HG03135 (cell line): Measurements from ENCODE around the gene DNAAF9.
"Not testable (repeated sequence)": the region's sequence is repeated elsewhere in the genome, so short reads cannot be mapped to it uniquely, and the experiment has no call there.

Experiments
- ATAC-seq: cut with Tn5 transposase; IDR thresholded peaks from one replicate; pipeline ENCODE4 v1.9.1; 2021; ENCODE audit warnings: mild to moderate bottlenecking, moderate library complexity; ENCODE audit not compliant: unreplicated experiment

The DNAAF9 gene

DNA sequence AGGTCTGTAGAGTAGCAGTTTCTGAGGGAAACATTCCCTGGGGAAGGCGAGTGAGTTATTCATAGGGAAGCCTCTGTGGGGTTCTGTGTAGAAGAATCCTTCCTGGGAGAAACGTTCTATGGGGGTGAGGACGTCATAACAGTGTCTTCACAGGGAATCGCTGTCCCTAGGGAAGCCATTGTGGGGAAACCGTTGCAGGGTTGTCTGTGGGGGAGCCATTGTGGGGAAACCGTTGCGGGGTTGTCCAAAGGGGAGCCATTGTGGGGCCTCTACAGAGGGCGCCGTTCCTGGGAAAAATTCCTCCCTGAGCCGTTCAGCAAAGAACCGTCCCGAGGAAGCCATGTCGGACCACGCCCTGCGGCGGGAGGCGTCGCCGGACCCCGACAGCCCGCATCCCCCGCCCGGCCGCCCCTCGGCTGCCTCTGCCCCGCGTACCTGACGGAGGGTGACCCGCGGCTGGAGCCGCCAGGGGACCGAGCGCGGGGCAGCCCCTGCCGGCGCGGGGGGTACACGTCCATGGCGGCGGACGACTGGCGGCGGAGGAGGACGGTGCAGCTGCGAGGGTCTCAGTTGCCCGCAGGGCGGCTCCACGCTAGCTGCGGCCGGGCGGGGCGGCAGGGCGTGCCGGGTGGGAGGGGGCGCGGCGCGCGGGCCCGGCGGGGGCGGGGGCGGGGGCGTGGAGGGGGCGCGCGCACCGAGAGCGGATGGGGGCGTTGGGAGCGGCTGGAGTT lies at the start of gene DNAAF9:
Gene DNAAF9 (minus strand): TSS at position 630 of the 731 bp plus-strand sequence. CDS start 112 bp downstream, at position 518.
- peak; percentile 55 for ATAC-seq

DNA sequence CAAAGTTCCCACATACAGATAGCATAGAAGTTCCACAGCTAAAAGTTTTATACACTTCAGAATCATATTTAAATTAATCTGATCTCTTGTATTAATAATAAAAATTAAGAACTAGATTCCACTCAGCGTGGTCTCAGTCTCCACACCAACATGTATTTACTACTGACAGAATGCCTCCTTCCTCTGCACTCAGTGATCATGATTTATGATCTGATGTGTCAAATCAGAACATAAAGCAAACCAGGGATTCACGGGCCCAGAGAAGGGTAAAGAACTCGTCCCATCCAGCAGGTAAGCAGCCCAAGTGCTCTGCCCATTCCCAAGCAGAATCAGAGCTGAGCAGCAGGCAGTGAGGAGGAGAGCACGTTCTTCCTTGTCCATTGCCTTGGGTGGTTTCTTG lies 49.2 kb upstream of the DNAAF9 start:
- ATAC-seq, result no peak

DNA sequence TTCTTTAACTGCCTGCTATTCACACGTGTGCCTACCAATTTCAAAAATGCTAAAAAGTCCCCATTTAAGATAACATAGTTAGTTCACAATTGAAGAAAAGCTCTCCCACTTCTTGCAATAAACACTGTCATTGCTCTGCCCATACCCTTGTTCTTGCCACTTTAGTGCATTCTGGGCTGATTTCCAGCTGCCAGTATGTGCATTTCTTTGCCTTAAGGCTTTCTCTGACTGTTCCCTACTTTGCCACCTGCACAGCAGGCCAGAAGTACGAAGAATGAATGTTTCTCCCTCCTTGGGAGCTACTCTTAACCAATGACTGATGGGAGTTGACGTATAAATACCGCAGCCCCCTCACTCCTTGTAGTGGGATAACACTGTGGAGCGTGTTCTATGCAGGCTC lies 47.4 kb upstream of the DNAAF9 start:
- no peak for ATAC-seq

GRCh38 chr20:3452690-3453089 lies 45.2 kb upstream of the DNAAF9 start:
- ATAC-seq, result no peak

DNA sequence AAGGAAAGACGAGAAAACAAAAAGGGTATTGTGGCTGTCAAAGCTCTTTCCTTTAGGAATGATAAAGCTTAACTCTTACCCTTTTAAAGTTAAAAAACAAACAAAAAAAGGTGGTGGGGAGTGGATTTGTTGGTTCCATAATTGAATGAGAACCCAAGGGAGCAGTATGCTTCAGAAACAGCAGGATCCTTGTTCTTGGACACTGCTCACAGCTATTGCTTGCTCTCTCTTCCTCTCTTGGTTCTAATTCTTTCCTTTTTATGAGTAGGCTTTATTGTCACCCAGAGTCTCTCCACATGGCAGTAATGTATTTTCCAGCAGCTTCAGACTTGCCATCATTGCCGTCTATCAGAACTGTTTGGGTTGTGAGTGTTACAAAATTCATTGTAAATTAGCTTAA lies 44.7 kb upstream of the DNAAF9 start:
- ATAC-seq, result no peak

GRCh38 chr20:3449319-3449718 lies 41.9 kb upstream of the DNAAF9 start:
- ATAC-seq, result no peak

- ATAC-seq, result no peak
Observed at GRCh38 chr20:3447321-3447720, 39.9 kb upstream of the DNAAF9 start.

- ATAC-seq, result no peak
Observed at GRCh38 chr20:3446779-3447178, 39.3 kb upstream of the DNAAF9 start.

GRCh38 chr20:3436864-3437574 lies 29.6 kb upstream of the DNAAF9 start:
- ATAC-seq, result no peak

DNA sequence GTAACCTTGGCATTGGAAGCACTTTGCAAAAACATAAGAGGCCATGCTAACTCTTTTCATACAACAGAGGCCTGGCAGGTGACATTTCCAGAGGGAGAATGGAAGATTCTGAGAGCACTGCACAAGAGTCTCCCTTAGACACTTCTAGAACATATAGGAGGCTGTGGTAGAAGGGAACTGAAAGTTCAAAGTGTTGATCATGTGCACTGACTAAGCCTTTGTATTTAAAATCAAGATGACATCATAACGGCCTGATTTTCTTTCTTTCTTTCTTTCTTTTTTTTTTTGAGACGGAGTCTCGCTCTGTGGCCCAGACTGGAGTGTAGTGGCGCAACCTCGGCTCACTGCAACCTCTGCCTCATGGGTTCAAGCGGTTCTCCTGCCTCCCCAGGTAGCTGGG lies 26.8 kb upstream of the DNAAF9 start:
- ATAC-seq, result no peak

DNA sequence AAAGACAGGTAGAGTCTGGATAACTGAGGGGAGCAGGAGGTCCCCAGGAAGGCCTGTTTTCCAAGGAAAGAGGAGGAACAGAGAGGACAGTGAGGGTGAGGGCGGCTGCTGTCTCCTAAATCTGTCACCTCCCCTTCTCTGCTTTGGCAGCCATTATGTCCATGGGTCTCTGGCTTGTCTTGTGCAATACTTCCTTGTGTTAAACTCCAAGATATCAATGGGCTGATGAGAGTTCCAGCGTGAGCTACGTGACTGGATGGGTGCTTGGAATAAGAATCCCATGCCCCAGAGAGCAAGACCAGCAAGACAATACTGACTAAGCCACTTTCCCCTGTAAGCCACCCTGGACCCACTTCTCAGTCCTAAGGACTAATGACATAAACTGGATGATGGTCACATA lies 26.3 kb upstream of the DNAAF9 start:
- ATAC-seq, result no peak

DNA sequence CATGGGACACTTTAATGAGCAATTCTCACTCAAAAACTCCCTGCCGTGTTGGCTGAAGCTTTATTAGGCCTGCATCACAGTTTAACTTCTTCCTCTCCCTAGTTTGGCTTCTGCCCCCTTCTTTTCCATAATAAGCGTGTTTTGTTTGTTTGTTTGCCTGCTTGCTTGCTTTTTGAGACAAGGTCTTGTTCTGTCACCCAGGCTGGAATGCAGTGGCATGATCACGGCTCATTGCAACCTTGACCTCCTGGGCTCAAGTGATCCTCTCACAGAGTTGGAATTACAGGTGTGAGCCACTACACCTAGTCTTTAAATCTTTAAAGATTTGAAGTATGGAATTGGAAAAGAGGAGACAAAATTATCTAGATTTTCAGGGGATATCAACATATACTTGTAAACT lies 25.4 kb upstream of the DNAAF9 start:
- no peak for ATAC-seq

DNA sequence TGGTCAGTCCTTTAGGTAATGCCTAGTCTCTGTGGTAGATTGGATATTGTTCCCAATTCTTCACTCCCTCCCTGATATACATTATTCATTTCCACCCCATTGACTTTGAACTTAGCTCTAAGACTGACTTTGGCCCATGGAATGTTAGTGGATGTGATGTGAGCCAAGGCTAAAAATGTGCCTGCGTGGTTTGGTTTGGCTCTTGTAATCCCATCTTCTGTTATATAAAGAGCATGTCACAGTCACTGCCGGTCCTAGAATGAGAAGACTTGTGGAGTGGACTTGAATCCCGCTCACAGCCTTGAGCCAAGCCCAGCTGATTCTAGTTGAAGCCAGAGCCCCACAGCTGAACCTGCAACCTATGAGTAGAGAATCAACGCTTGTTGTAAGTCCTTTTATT lies 23.6 kb upstream of the DNAAF9 start:
- no peak for ATAC-seq

DNA sequence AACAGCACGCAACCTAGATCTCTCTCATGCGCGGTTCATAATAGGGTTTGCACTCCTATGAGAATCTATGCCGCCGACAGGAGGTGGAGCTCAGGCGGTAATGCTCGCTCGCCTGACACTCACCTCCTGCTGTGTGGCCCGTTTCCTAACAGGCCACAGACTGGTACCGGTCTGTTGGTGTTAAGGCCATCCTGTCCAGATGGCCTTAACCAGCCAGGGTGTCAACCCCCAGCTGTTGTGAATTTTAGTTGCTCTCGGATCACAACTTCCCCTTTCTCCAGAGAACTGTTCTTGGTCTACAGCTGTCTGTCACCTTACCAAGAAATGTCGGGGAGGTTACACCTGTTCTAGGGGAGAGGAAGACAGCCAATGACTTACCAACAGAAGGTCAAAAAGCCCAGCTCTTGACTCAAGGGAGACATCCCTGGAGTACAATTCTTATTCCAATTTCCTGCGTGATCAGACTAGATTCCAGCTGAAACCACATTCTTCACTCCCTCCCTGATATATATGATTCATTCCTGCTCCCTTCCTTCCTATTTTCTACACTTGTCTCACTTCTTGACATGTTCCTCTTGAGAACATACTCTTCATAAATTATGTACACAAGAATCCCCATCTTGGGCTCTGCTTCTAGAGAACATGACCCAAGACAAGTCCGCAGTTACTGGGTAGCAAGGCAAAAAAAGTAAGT lies 23.1 kb upstream of the DNAAF9 start:
- peak; percentile 84 for ATAC-seq

DNA sequence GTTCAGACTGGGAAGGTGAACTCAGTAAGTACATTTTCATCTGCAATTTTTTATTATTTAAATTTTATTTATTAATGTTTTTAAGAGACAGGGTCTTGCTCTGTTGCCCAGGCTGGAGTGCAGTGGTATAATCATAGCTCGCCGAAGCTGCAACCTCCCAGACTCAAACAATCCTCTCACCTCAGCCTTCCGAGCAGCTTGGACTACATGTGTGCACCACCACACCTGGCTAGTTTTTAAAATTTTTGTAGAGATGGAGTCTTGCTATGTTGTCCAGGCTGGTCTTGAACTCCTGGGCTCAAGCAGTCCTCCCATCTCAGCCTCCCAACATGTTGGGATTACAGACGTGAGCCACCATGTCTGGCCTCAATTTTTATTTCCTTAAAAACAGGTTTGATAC lies 19.3 kb upstream of the DNAAF9 start:
- not testable (repeated sequence) for ATAC-seq

DNA sequence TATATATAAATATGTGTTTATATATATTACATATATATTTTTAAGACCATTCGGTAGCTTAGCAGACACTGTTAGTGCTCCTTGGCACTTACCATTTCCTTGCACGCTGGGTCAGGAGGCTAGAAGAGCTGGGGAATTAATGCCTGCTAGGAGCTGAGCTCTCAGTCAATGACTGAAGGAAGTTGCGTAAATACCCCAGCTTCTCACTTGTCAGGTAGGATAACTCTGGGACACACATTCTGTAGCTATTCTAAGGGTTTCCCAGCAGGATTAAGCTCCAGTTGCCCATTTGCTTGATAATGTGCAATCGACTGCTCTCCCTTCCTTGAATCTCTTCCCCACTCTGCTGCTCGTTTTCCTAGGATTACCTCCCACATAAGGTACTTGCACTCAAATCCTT lies 15.7 kb upstream of the DNAAF9 start:
- no peak for ATAC-seq

GRCh38 chr20:3421985-3422384 lies 14.5 kb upstream of the DNAAF9 start:
- no peak for ATAC-seq

DNA sequence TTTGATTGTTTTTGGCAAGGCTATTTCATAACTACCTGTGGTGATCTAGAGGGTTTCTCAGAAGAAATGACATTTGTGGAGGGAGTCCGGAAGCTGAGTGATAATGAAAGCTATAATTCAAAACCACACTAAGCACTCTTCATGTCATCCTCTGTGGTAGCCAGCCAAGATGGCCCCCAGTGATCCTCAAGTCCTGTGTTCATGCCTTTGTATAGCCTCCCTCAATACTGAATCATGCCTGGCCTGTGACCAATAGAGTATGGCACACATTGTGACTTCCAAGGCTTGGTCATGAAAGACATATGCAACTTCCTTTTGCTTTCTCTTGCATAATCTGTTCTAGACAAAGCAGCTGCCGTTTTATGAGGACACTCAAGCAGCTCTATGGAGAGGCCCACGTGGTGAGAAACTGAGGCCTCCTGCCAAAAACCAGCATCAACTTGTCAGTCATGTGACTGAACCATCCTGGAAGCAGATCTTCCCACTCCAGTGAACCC lies 12.8 kb upstream of the DNAAF9 start:
- peak; percentile 96 for ATAC-seq

DNA sequence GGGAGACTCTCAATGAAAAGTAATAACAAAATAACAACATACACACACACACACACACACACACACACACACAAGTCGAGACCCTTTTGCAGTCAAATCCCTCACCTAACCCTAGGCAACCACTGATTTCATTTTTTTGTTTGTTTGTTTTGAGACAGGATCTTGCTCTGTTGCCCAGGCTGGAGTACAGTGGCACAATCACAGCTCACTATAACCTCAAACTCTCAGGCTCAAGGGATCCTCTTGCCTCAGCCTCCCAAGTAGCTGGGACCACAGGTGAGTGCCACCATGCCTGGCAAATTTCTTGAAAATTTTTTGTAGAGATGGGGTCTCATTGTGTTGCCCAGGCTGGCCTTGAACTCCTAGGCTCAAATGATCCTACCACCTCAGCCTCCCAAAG lies 10.7 kb upstream of the DNAAF9 start:
- not testable (repeated sequence) for ATAC-seq

DNA sequence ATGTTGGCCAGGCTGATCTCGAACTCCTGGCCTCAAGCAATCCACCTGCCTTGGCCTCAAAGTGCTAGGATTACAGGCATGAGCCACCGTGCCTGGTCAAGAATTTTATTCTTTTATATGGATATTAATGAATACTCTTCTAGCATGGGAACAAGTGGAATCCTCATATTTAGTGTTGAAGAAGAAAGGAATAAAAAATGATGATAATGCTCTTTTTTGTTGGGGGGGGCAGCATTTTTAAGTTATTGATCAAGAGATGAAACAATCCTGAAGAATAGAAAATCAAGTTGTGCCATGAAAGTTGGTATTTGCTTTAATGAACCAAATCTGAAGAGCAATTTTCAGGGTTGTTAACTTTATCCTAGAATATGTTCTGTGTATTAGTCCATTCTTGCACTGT lies 6.7 kb upstream of the DNAAF9 start:
- ATAC-seq, result no peak

DNA sequence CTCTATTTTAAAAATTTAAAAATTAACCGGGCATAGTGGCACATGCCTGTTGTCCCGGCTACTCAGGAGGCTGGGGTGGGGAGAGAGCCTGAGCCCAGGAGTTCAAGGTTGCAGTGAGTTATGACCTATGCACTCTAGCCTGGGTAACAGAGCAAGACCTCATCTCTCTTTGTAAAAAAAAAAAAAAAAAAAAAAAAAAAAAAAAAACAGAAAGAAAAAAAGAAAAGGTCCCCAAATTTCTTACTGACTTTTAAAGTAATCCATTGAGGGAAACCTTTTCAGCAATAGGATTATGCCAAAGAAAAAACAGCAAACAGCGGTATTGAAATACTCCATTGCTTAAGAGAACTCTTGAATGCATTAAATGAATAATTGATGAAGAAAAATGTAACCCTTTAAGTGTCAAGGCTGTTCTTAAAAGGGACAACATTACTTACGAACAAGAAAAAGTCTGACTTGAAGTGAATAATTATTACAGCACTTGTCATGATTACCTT lies 6.0 kb upstream of the DNAAF9 start:
- no peak for ATAC-seq
